Measurements from ENCODE around the gene NUP35. TPM values are rescaled to one million over a fixed set of nuclear protein-coding genes. Genes with fewer than 3 reads are reported as not detected.

NUP35 gene
- total RNA-seq, 3 donors from 2014 or later (not counting 1 experiment from before 2014, with no cell fraction given): 10.5 to 14.0 (median 12.7) TPM

DNA sequence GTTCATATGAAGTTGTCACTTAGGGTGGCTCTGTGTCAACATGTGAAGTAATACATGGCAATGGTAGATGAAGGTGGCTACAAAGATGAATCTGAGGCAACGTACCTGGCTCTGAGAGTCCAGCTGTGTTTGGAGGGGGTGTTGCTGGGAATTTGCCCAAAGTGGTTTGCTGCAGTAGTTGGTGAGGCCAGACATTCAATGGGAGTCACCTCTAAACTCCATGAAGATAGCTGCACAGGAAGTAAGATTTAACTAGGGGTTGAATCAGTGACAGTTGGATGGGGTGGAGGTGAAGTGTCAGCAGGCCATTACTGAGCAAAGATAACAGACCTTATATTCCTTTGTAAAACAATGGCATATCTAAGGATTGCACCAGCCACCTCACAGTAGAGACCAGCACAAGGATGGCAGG, 71.8 kb downstream of the NUP35 start:
- ATAC-seq (no peak), DNase-seq (no peak)
- H3K36me3 ChIP-seq (ENCODE audit: control insufficient read depth, insufficient read depth, low read length): peaks cover 4% of the 10 kb centered on the region
- no peaks in the 10 kb centered on the region for H3K9me3 ChIP-seq (ENCODE audit: control insufficient read depth, insufficient read depth, low read length)
- H3K27me3 Mint-ChIP-seq (ENCODE audit: low read depth in 2 of 2): no peaks in the 10 kb centered on the region
- TF ChIP-seq, protein P1, sequence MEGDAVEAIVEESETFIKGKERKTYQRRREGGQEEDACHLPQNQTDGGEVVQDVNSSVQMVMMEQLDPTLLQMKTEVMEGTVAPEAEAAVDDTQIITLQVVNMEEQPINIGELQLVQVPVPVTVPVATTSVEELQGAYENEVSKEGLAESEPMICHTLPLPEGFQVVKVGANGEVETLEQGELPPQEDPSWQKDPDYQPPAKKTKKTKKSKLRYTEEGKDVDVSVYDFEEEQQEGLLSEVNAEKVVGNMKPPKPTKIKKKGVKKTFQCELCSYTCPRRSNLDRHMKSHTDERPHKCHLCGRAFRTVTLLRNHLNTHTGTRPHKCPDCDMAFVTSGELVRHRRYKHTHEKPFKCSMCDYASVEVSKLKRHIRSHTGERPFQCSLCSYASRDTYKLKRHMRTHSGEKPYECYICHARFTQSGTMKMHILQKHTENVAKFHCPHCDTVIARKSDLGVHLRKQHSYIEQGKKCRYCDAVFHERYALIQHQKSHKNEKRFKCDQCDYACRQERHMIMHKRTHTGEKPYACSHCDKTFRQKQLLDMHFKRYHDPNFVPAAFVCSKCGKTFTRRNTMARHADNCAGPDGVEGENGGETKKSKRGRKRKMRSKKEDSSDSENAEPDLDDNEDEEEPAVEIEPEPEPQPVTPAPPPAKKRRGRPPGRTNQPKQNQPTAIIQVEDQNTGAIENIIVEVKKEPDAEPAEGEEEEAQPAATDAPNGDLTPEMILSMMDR (IDR thresholded peaks at IDR 0.05): no peak
- no peak overlapping the region for H3K4me3 Mint-ChIP-seq
- H3K9me3 Mint-ChIP-seq: no peaks in the 10 kb centered on the region
- no peaks in the 10 kb centered on the region for H3K4me1 ChIP-seq (ENCODE audit: control insufficient read depth, insufficient read depth, low read length)
- H3K27ac ChIP-seq (ENCODE audit: low read length): no peak overlapping the region
- H3K27me3 ChIP-seq (ENCODE audit: control insufficient read depth, insufficient read depth, low read length): no peaks in the 10 kb centered on the region
- intact Hi-C loops (cut with micrococcal nuclease): no loop called here
- no peak overlapping the region for H3K4me3 ChIP-seq (ENCODE audit: low read length)
- WGBS (ENCODE audit: insufficient coverage): 97% methylated on average over 1 of the region's 1 CpG
- H3K36me3 Mint-ChIP-seq: no peaks in the 10 kb centered on the region
- no peak overlapping the region for H3K27ac Mint-ChIP-seq
- no peaks in the 10 kb centered on the region for H3K4me1 Mint-ChIP-seq

DNA sequence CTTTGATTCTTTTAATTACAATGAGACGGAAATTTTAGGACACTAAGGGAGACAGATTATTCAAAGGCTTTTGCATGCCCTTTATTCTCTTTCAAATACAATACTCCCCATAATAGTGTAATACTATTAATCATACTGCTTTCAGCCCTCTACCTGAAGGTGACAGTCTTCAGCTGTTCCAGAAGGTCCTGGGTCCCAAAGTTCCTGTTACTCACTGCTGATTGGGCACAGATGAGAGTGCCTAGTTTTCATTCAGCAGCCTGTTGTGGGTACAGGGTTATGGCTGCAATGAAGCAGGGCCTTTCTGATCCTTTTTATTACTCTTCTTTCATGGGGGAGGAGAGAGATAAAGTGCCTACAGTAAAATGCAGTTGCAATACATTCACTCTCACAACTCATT, 80.2 kb downstream of the NUP35 start:
- intact Hi-C loops (cut with micrococcal nuclease): no loop called here
- 100% methylated on average over 1 of the region's 1 CpG for WGBS (ENCODE audit: insufficient coverage)
- H3K4me1 ChIP-seq (ENCODE audit: control insufficient read depth, insufficient read depth, low read length): no peaks in the 10 kb centered on the region
- H3K4me3 ChIP-seq (ENCODE audit: low read length): no peak overlapping the region
- H3K27ac ChIP-seq (ENCODE audit: low read length): no peak overlapping the region
- H3K36me3 ChIP-seq (ENCODE audit: control insufficient read depth, insufficient read depth, low read length): no peaks in the 10 kb centered on the region
- Mint-ChIP-seq H3K4me1 (no peaks in the 10 kb centered on the region), H3K27ac (no peak overlapping the region), H3K4me3 (no peak overlapping the region), H3K36me3 (no peaks in the 10 kb centered on the region), H3K9me3 (no peaks in the 10 kb centered on the region), H3K27me3 (ENCODE audit: low read depth in 2 of 2) (no peaks in the 10 kb centered on the region)
- H3K27me3 ChIP-seq (ENCODE audit: control insufficient read depth, insufficient read depth, low read length): no peaks in the 10 kb centered on the region
- no peak for ATAC-seq
- TF ChIP-seq, protein P1 (IDR thresholded peaks at IDR 0.05): no peak
- H3K9me3 ChIP-seq (ENCODE audit: control insufficient read depth, insufficient read depth, low read length): no peaks in the 10 kb centered on the region
- no peak for DNase-seq

DNA sequence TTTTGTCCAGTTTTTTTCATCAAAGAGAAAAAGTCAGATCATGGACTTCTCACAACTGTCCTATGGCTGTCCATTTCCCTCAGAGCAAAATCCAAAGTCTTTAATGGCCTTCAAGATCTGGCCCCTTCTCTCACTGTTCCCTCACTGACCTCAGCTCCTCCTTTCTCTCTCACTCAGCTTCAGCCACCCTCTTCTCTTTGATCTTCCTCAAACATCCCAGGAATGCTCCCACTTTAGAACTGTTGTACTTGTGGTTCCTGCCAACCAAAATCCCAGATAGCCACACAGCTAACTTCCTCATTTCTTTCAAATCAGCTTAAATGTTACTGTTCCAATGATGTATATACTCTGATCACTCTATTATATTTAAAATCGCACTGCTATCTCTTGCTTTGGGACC, 82.9 kb downstream of the NUP35 start:
- 100% methylated on average over 1 of the region's 1 CpG for WGBS (ENCODE audit: insufficient coverage)
- H3K27ac Mint-ChIP-seq: no peak overlapping the region
- no peaks in the 10 kb centered on the region for H3K27me3 Mint-ChIP-seq (ENCODE audit: low read depth in 2 of 2)

More for the DNA sequence above, 82.9 kb downstream of the NUP35 start:
- ATAC-seq (no peak), DNase-seq (no peak)
- Histone ChIP-seq H3K4me3 (ENCODE audit: low read length) (no peak overlapping the region), H3K27me3 (ENCODE audit: control insufficient read depth, insufficient read depth, low read length) (no peaks in the 10 kb centered on the region), H3K4me1 (ENCODE audit: control insufficient read depth, insufficient read depth, low read length) (no peaks in the 10 kb centered on the region), H3K27ac (ENCODE audit: low read length) (no peak overlapping the region), H3K9me3 (ENCODE audit: control insufficient read depth, insufficient read depth, low read length) (no peaks in the 10 kb centered on the region), H3K36me3 (ENCODE audit: control insufficient read depth, insufficient read depth, low read length) (no peaks in the 10 kb centered on the region)
- TF ChIP-seq, protein P1 (IDR thresholded peaks at IDR 0.05): no peak
- no peaks in the 10 kb centered on the region for H3K36me3 Mint-ChIP-seq
- intact Hi-C loops (cut with micrococcal nuclease): no loop called here
- no peak overlapping the region for H3K4me3 Mint-ChIP-seq
- H3K4me1 Mint-ChIP-seq: no peaks in the 10 kb centered on the region
- no peaks in the 10 kb centered on the region for H3K9me3 Mint-ChIP-seq
